Mucosa of rectum (tissue), 2 donors: ENCODE data around the gene RYR2.

Experiments
- H3K27ac ChIP-seq, 2 donors: one replicate each; pipeline ENCODE4 v1.7.0; 2013; ENCODE audit warnings: inconsistent platforms in 2 of 2, low read depth in 2 of 2, low read length in 2 of 2
- H3K27me3 ChIP-seq, 2 donors: one replicate each; pipeline ENCODE4 v1.7.0; 2013; ENCODE audit warnings: low read length in 2 of 2; ENCODE audit not compliant: control insufficient read depth in 2 of 2, insufficient read depth in 2 of 2
- H3K36me3 ChIP-seq, 2 donors: one replicate each; pipeline ENCODE4 v1.7.0; 2013; ENCODE audit warnings: low read length in 2 of 2; ENCODE audit not compliant: control insufficient read depth in 2 of 2, insufficient read depth in 2 of 2
- H3K4me1 ChIP-seq, 2 donors: one replicate each; pipeline ENCODE4 v1.7.0; 2013; ENCODE audit warnings: low read length in 2 of 2, mild to moderate bottlenecking in 1 of 2; ENCODE audit not compliant: control insufficient read depth in 2 of 2, insufficient read depth in 2 of 2
- H3K4me3 ChIP-seq, 2 donors: one replicate each; pipeline ENCODE4 v1.7.0; 2013; ENCODE audit warnings: low read length in 2 of 2
- H3K9ac ChIP-seq, 2 donors: one replicate each; pipeline ENCODE4 v1.7.0; 2013; ENCODE audit warnings: low read length in 2 of 2, low read depth in 1 of 2, mild to moderate bottlenecking in 1 of 2
- H3K9me3 ChIP-seq, 2 donors: one replicate each; pipeline ENCODE4 v1.7.0; 2013; ENCODE audit warnings: low read length in 2 of 2; ENCODE audit not compliant: control insufficient read depth in 2 of 2
- donor health status: healthy.
- donor health status: Normal muscosa, but diverticular disease.

Gene RYR2

DNA sequence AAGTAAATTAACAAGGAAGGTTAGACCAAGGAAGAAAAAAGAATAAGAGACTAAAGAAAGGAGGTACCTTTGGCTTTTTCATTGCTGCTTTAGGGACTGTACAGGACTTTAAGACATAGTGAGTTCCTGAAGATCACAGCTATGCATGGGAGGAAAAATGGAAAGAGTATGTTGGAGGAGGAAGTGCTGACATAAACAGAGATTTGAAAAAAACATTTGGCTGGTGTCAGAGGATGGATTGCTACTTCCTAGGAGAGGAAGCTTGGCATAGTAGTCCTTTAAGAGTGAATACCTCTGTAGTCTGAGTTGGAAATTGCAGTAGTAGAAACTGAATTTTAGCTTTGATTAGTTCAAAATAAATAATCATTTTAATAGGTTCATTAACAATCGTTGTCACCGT is 398.4 kb downstream of the RYR2 start:
- Histone ChIP-seq H3K9me3 (no peaks in the 10 kb centered on the region), H3K27ac (no peak overlapping the region), H3K4me3 (no peak overlapping the region), H3K27me3 (no peaks in the 10 kb centered on the region), H3K9ac (no peak overlapping the region), H3K4me1 (no peaks in the 10 kb centered on the region), H3K36me3 (no peaks in the 10 kb centered on the region)

DNA sequence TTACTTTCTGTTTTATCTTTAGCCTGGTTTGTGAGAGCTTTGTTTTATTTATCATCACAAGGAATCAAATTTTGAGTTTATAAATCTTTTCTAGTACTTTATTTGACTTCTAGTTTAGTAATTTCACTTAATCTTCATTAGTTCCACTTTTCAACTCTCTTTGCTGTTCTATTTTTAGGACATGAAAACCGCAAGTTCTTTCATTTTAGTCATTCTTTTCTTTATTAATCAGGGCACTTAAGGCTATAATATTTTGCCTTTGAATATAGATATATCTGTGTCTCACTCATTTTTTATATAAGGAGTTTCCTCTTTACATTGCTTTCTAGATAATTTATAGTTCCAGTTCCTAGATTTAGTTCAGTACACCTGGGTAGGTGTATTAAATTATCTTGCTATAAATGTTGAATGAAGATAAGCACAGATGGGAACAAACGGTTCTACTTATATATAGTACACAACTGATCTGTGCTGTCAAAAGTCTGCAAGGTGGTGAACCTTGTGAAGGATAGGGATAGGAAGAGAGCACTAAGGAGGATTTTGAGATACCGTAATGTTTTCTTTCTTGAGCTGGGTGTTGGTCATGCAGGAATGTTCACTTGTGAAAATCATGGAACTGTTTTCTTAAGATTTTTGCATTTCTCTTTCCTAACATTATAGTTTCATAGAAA is 402.3 kb downstream of the RYR2 start:
- Histone ChIP-seq H3K4me3 (no peak overlapping the region), H3K4me1 (no peaks in the 10 kb centered on the region), H3K27me3 (no peaks in the 10 kb centered on the region), H3K27ac (no peak overlapping the region), H3K9ac (no peak overlapping the region), H3K9me3 (no peaks in the 10 kb centered on the region), H3K36me3 (no peaks in the 10 kb centered on the region)

DNA sequence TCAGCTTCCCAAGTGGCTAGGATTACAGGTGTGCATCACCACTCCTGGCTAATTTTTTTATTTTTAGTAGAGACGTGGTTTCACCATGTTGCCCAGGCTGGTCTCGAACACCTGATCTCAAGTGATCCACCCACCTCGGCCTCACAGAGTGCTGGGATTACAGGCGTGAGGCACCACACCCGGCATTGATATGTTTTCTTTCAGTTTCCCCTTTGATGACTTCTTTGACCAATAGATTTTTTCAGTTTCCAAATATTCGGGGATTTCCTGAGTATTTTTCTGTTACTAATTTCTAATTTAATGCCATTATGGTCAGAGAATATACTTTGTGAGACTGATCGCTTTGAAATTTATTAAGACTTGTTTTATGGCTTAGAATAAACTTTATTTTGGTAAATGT is 406.1 kb downstream of the RYR2 start:
- Histone ChIP-seq H3K9me3 (no peaks in the 10 kb centered on the region), H3K36me3 (no peaks in the 10 kb centered on the region), H3K27me3 (no peaks in the 10 kb centered on the region), H3K27ac (no peak overlapping the region), H3K9ac (no peak overlapping the region), H3K4me3 (no peak overlapping the region), H3K4me1 (no peaks in the 10 kb centered on the region)

GRCh38 chr1:237457573-237457972 is 415.6 kb downstream of the RYR2 start:
- Histone ChIP-seq H3K36me3 (no peaks in the 10 kb centered on the region), H3K4me3 (no peak overlapping the region), H3K9me3 (no peaks in the 10 kb centered on the region), H3K27me3 (no peaks in the 10 kb centered on the region), H3K4me1 (no peaks in the 10 kb centered on the region), H3K9ac (no peak overlapping the region), H3K27ac (no peak overlapping the region)

DNA sequence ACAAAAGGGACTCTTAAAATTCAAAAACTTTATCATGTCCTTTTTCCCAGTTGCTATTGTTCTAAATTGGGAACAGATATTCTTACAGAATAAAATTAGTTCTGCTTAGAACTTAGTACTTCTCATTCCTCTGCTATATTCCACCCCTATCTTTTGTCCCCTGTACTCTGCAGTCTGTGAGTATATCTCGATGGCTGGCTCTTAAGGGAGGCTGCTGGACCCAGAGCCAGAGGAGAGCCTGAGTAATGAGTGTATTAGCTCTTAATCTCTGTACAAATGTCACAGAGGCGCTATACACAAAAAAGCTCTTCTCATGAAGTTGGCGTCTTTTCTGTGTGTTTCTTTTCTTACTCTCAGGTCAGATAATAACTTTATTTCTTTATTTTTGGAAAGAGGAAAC is 425.3 kb downstream of the RYR2 start:
- no peak overlapping the region for H3K27ac ChIP-seq
- H3K27me3 ChIP-seq, result no peaks in the 10 kb centered on the region
- H3K9me3 ChIP-seq, result no peaks in the 10 kb centered on the region
- H3K4me3 ChIP-seq, result no peak overlapping the region
- H3K36me3 ChIP-seq, result no peaks in the 10 kb centered on the region
- no peak overlapping the region for H3K9ac ChIP-seq
- no peaks in the 10 kb centered on the region for H3K4me1 ChIP-seq

GRCh38 chr1:237470712-237471338 is 428.8 kb downstream of the RYR2 start:
- Histone ChIP-seq H3K4me1 (no peaks in the 10 kb centered on the region), H3K27ac (no peak overlapping the region), H3K9me3 (no peaks in the 10 kb centered on the region), H3K36me3 (no peaks in the 10 kb centered on the region), H3K4me3 (no peak overlapping the region), H3K27me3 (no peaks in the 10 kb centered on the region), H3K9ac (no peak overlapping the region)

- no peak overlapping the region for H3K27ac ChIP-seq
Measured at GRCh38 chr1:237471377-237471776, 429.4 kb downstream of the RYR2 start.

GRCh38 chr1:237471956-237472355 is 430.0 kb downstream of the RYR2 start:
- H3K27me3 ChIP-seq, result no peaks in the 10 kb centered on the region
- H3K4me1 ChIP-seq, result no peaks in the 10 kb centered on the region
- no peak overlapping the region for H3K27ac ChIP-seq
- no peaks in the 10 kb centered on the region for H3K36me3 ChIP-seq
- H3K9me3 ChIP-seq, result no peaks in the 10 kb centered on the region
- no peak overlapping the region for H3K9ac ChIP-seq
- H3K4me3 ChIP-seq, result no peak overlapping the region

More at GRCh38 chr1:237471377-237471776, 429.4 kb downstream of the RYR2 start:
- H3K4me1 ChIP-seq, result no peaks in the 10 kb centered on the region
- no peaks in the 10 kb centered on the region for H3K36me3 ChIP-seq
- no peak overlapping the region for H3K4me3 ChIP-seq
- H3K27me3 ChIP-seq, result no peaks in the 10 kb centered on the region
- H3K9ac ChIP-seq, result no peak overlapping the region
- H3K9me3 ChIP-seq, result no peaks in the 10 kb centered on the region

DNA sequence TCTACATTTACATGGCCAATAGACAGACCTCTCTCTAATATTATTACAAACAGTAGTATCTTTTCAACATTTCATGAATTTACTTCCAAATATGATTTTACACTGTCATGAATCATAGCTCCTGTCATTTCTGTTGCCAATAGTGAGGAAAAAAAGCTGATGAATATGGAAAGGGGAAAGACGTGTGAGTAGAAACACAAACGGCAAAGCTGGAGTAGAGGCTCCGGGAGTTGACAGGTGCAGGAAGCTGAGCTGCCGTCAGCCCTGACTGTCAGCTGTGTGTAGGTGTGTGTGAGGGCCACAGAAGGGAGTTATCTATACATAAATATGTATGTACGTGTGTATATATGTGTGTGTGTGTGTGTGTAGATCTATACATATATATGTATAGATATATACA is 431.9 kb downstream of the RYR2 start:
- Histone ChIP-seq H3K36me3 (no peaks in the 10 kb centered on the region), H3K27ac (no peak overlapping the region), H3K4me3 (no peak overlapping the region), H3K27me3 (no peaks in the 10 kb centered on the region), H3K9ac (no peak overlapping the region), H3K4me1 (no peaks in the 10 kb centered on the region), H3K9me3 (no peaks in the 10 kb centered on the region)

- Histone ChIP-seq H3K9ac (no peak overlapping the region), H3K4me1 (no peaks in the 10 kb centered on the region), H3K9me3 (no peaks in the 10 kb centered on the region), H3K27me3 (no peaks in the 10 kb centered on the region), H3K27ac (no peak overlapping the region), H3K36me3 (no peaks in the 10 kb centered on the region), H3K4me3 (no peak overlapping the region)
Measured at GRCh38 chr1:237478082-237478481, 436.1 kb downstream of the RYR2 start.
